Measurements from ENCODE around the gene GMNC.

The GMNC gene

GRCh38 chr3:190840146-190840545, 22.3 kb downstream of the GMNC start:
- Histone ChIP-seq H3K4me3 (IDR thresholded peaks at IDR 0.05; ENCODE audit: insufficient read depth, low read depth, low read length) (no peak overlapping the region), H3K4me1 (ENCODE audit: low read depth, poor library complexity, severe bottlenecking) (no peaks in the 10 kb centered on the region), H3K9ac (no peak overlapping the region), H3K79me2 (ENCODE audit: insufficient read depth, low read depth) (no peaks in the 10 kb centered on the region), H4K20me1 (ENCODE audit: insufficient read depth) (no peaks in the 10 kb centered on the region), H3K27me3 (ENCODE audit: insufficient read depth, low read depth) (no peaks in the 10 kb centered on the region), H3K36me3 (ENCODE audit: insufficient read depth) (no peaks in the 10 kb centered on the region), H3K4me2 (no peak overlapping the region), H3K27ac (no peak overlapping the region), H2AFZ (ENCODE audit: low read depth) (no peak overlapping the region)
- TF ChIP-seq CTCF (conservative IDR thresholded peaks at IDR 0.05; ENCODE audit: low read depth, low read length), result no peak

GRCh38 chr3:190831225-190831624, 31.3 kb downstream of the GMNC start:
- Histone ChIP-seq H3K27ac (no peak overlapping the region), H3K27me3 (ENCODE audit: insufficient read depth, low read depth) (no peaks in the 10 kb centered on the region), H3K36me3 (ENCODE audit: insufficient read depth) (no peaks in the 10 kb centered on the region), H2AFZ (ENCODE audit: low read depth) (no peak overlapping the region), H3K4me3 (IDR thresholded peaks at IDR 0.05; ENCODE audit: insufficient read depth, low read depth, low read length) (no peak overlapping the region), H4K20me1 (ENCODE audit: insufficient read depth) (no peaks in the 10 kb centered on the region), H3K9ac (no peak overlapping the region), H3K4me1 (ENCODE audit: low read depth, poor library complexity, severe bottlenecking) (no peaks in the 10 kb centered on the region), H3K79me2 (ENCODE audit: insufficient read depth, low read depth) (no peaks in the 10 kb centered on the region), H3K4me2 (no peak overlapping the region)
- TF ChIP-seq CTCF (conservative IDR thresholded peaks at IDR 0.05; ENCODE audit: low read depth, low read length), result no peak

GRCh38 chr3:190830031-190830430, 32.5 kb downstream of the GMNC start:
- no peak for TF ChIP-seq CTCF (conservative IDR thresholded peaks at IDR 0.05; ENCODE audit: low read depth, low read length)
- no peaks in the 10 kb centered on the region for H3K79me2 ChIP-seq (ENCODE audit: insufficient read depth, low read depth)

GRCh38 chr3:190826018-190826417, 36.5 kb downstream of the GMNC start:
- Histone ChIP-seq H3K4me3 (IDR thresholded peaks at IDR 0.05; ENCODE audit: insufficient read depth, low read depth, low read length) (no peak overlapping the region), H3K27ac (no peak overlapping the region), H3K4me2 (no peak overlapping the region), H2AFZ (ENCODE audit: low read depth) (no peak overlapping the region), H3K36me3 (ENCODE audit: insufficient read depth) (no peaks in the 10 kb centered on the region), H3K27me3 (ENCODE audit: insufficient read depth, low read depth) (no peaks in the 10 kb centered on the region), H3K79me2 (ENCODE audit: insufficient read depth, low read depth) (no peaks in the 10 kb centered on the region), H3K4me1 (ENCODE audit: low read depth, poor library complexity, severe bottlenecking) (no peaks in the 10 kb centered on the region), H4K20me1 (ENCODE audit: insufficient read depth) (no peaks in the 10 kb centered on the region), H3K9ac (no peak overlapping the region)
- no peak for TF ChIP-seq CTCF (conservative IDR thresholded peaks at IDR 0.05; ENCODE audit: low read depth, low read length)

More at GRCh38 chr3:190830031-190830430, 32.5 kb downstream of the GMNC start:
- Histone ChIP-seq H3K9ac (no peak overlapping the region), H3K36me3 (ENCODE audit: insufficient read depth) (no peaks in the 10 kb centered on the region), H3K4me3 (IDR thresholded peaks at IDR 0.05; ENCODE audit: insufficient read depth, low read depth, low read length) (no peak overlapping the region), H2AFZ (ENCODE audit: low read depth) (no peak overlapping the region), H3K27me3 (ENCODE audit: insufficient read depth, low read depth) (no peaks in the 10 kb centered on the region), H3K27ac (no peak overlapping the region), H4K20me1 (ENCODE audit: insufficient read depth) (no peaks in the 10 kb centered on the region), H3K4me2 (no peak overlapping the region), H3K4me1 (ENCODE audit: low read depth, poor library complexity, severe bottlenecking) (no peaks in the 10 kb centered on the region)
